Caco-2 (cell line): ENCODE measurements around the gene FOXB1. TPM values are rescaled to one million over a fixed set of nuclear protein-coding genes. Genes with fewer than 3 reads are reported as not detected.

Experiments
- BruUV-seq: library from RNA; stranded (reverse); fragments of 400-500 nt; replicated peaks from 2 replicates; lab custom pipeline; 2021; lab: Mats Ljungman, UMichigan
- CTCF ChIA-PET: fragments of 300-600 bp; sonication (Branson Sonifier 250); formaldehyde crosslinking; loops from one replicate; lab custom pipeline; 2022; ENCODE audit warnings: antibody characterized with exemption; lab: Charles Lee
- POLR2A ChIA-PET: fragments of 300-600 bp; sonication (Branson Sonifier 250); formaldehyde crosslinking; loops from one replicate; lab custom pipeline; 2022; ENCODE audit warnings: antibody characterized with exemption; lab: Charles Lee
- DNase-seq, 2 experiments: peaks; one replicate each; pipeline versions ENCODE4 v3.0.0 to v3.0.0-alpha.2; 2020 to 2022
- H3K27me3 ChIP-seq: replicated peaks from 2 replicates; pipeline ENCODE4 v1.6.0; 2011; ENCODE audit warnings: low read length; ENCODE audit not compliant: control insufficient read depth, insufficient read depth
- H3K36me3 ChIP-seq: 2 replicates; pipeline ENCODE4 v1.5.1; 2011; ENCODE audit warnings: low read length; ENCODE audit not compliant: control insufficient read depth, insufficient read depth
- H3K4me1 ChIP-seq: fragments of 250-450 bp; sonication (Bioruptor Pico); 2 replicates; pipeline ENCODE4 v1.5.1; 2020; ENCODE audit warnings: mild to moderate bottlenecking
- H3K4me3 ChIP-seq: 2 replicates; pipeline ENCODE4 v1.5.1; 2011; ENCODE audit warnings: low read depth, mild to moderate bottlenecking, control low read depth, low read length
- H3K9me3 ChIP-seq: fragments of 250-450 bp; sonication (Bioruptor Pico); 2 replicates; pipeline ENCODE4 v1.5.1; 2020; ENCODE audit warnings: mild to moderate bottlenecking, moderate library complexity
- H3K27ac Mint-ChIP-seq: one replicate; pipeline ENCODE4 v1.8.0; 2022; ENCODE audit warnings: mixed read lengths; ENCODE audit not compliant: unreplicated experiment
- H3K27me3 Mint-ChIP-seq: one replicate; pipeline ENCODE4 v1.8.0; 2022; ENCODE audit warnings: mixed read lengths; ENCODE audit not compliant: insufficient read depth, unreplicated experiment
- H3K36me3 Mint-ChIP-seq: one replicate; pipeline ENCODE4 v1.8.0; 2022; ENCODE audit warnings: mild to moderate bottlenecking, mixed read lengths; ENCODE audit not compliant: insufficient read depth, unreplicated experiment
- H3K4me1 Mint-ChIP-seq: one replicate; pipeline ENCODE4 v1.8.0; 2022; ENCODE audit warnings: low read depth, mixed read lengths; ENCODE audit not compliant: unreplicated experiment
- H3K4me3 Mint-ChIP-seq: one replicate; pipeline ENCODE4 v1.8.0; 2022; ENCODE audit warnings: mild to moderate bottlenecking, moderate library complexity, mixed read lengths; ENCODE audit not compliant: unreplicated experiment
- H3K9me3 Mint-ChIP-seq: one replicate; pipeline ENCODE4 v1.8.0; 2022; ENCODE audit warnings: mixed read lengths; ENCODE audit not compliant: unreplicated experiment
- intact Hi-C: fragments of 100-400 bp; cut with micrococcal nuclease; formaldehyde crosslinking; loops from one replicate; pipeline ENCODE4 v1.10.0; 2022; ENCODE audit not compliant: unreplicated experiment
- total RNA-seq: library from RNA; stranded (reverse); gene quantifications from 2 replicates; pipeline ENCODE4 v1.2.3, GENCODE V29; 2022
- TF ChIP-seq, protein P1 (sequence below), 2 experiments: fragments of 200-600 bp in 1 of 2; IDR thresholded peaks; 1 replicate in 1 of 2; 2 replicates in 1 of 2; pipeline versions ENCODE4 v1.5.1 to v1.8.0; 2011 to 2022; ENCODE audit warnings: antibody characterized with exemption in 1 of 2, control low read depth in 1 of 2, inconsistent platforms in 1 of 2, low read depth in 1 of 2, low read length in 1 of 2, mild to moderate bottlenecking in 1 of 2, moderate library complexity in 1 of 2; ENCODE audit not compliant: insufficient read depth in 1 of 2, severe bottlenecking in 1 of 2, unreplicated experiment in 1 of 2

FOXB1 gene
- total RNA-seq, 1 experiment from 2014 or later, result not detected

DNA sequence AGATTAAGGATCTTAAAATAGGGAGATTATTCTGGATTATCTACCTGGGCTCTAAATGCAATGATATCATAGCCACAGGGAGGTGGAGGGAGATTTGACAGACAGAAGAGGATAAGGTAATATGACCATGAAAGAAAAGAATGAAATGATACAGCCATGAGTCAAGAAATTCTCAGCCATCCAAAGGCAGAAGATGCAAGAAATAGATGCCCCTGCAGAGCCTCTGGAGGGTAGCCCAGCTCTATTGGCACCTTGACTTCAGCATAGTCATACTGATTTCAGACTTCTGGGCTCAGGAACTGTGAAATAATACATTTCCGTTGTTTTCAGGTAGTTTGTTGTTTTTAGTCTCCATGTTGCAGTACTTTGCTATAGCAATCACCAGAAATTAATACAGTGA is 31.9 kb upstream of the FOXB1 start:
- Mint-ChIP-seq H3K27me3 (peaks cover 2% of the 10 kb centered on the region), H3K4me3 (no peak overlapping the region), H3K9me3 (no peaks in the 10 kb centered on the region), H3K36me3 (no peaks in the 10 kb centered on the region), H3K4me1 (no peaks in the 10 kb centered on the region), H3K27ac (no peak overlapping the region)
- no peaks in the 10 kb centered on the region for H3K27me3 ChIP-seq
- intact Hi-C loops, result no loop called here
- TF ChIP-seq, protein P1, sequence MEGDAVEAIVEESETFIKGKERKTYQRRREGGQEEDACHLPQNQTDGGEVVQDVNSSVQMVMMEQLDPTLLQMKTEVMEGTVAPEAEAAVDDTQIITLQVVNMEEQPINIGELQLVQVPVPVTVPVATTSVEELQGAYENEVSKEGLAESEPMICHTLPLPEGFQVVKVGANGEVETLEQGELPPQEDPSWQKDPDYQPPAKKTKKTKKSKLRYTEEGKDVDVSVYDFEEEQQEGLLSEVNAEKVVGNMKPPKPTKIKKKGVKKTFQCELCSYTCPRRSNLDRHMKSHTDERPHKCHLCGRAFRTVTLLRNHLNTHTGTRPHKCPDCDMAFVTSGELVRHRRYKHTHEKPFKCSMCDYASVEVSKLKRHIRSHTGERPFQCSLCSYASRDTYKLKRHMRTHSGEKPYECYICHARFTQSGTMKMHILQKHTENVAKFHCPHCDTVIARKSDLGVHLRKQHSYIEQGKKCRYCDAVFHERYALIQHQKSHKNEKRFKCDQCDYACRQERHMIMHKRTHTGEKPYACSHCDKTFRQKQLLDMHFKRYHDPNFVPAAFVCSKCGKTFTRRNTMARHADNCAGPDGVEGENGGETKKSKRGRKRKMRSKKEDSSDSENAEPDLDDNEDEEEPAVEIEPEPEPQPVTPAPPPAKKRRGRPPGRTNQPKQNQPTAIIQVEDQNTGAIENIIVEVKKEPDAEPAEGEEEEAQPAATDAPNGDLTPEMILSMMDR (IDR thresholded peaks at IDR 0.05; ENCODE audit: insufficient read depth in 1 of 2, low read depth in 1 of 2, low read length in 1 of 2, severe bottlenecking in 1 of 2, unreplicated experiment in 1 of 2), result no peak
- CTCF ChIA-PET, result no interaction called here
- no peaks in the 10 kb centered on the region for H3K9me3 ChIP-seq
- H3K4me1 ChIP-seq, result no peaks in the 10 kb centered on the region
- no peak for DNase-seq
- POLR2A ChIA-PET, result no interaction called here
- no peak overlapping the region for H3K4me3 ChIP-seq
- BruUV-seq, result no TSS peak
- H3K36me3 ChIP-seq, result no peaks in the 10 kb centered on the region

DNA sequence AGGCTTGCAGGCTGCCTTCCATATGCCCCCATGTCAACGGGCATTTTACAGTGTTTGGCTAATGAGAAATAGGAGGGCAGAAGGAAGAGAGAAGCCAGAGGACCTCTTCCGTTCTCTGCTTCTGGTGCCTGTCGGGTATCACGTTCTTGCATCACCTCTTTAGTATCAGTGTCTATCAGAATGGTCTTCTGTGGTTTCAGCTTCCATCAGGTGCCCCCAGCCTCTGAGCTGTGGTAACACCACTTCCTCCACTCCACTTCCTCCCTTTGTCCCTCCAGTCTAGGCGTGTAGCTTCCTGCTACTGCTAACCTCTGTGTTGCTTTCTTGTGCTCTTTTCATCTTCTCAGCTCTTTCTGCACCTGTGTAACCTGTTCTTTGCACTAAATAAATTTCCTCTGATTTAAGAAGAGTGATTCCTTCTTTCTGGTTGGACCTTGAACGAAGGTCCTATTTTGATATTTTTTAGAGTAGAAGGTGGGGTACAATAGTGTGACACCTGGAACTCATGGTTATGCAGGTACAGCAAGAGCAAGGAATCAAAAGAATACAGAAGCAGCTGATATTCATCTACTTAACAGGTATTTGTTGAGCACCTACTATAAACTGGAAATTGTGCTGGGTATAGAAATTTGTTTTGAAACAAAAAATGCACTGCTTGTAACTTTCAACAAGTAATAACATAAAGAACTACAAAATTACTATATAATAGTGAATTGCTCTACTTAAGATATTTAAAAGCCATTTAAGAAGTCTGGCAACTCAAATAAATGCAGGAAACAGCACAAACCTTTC is 27.4 kb upstream of the FOXB1 start:
- ChIA-PET CTCF (no interaction called here), POLR2A (no interaction called here)
- TF ChIP-seq, protein P1 (IDR thresholded peaks at IDR 0.05; ENCODE audit: insufficient read depth in 1 of 2, low read depth in 1 of 2, low read length in 1 of 2, severe bottlenecking in 1 of 2, unreplicated experiment in 1 of 2), result no peak

DNA sequence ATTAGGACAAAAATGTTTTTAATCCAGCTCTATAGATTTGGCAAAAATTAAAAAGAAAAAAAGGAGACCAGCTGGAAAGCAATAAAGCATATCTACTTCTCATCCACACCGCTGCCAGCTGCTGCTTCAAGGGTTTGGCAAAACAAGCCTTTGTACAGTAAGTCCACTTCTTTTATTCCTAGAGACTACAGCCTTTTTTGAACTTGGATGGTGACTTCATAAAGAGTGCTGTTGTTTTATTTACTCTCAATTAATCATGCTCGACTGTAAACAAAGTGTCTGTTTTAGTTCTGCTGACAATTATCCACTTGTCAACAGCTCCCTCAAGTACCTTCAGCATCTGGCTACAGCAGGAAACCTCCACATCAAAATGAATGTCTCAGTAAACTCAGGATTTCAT is 12.3 kb upstream of the FOXB1 start:
- no peaks in the 10 kb centered on the region; the same call in 1 of the 2 replicates for H3K4me1 ChIP-seq
- ChIA-PET CTCF (no interaction called here), POLR2A (no interaction called here)
- no peak overlapping the region for H3K4me3 ChIP-seq
- BruUV-seq, result no TSS peak
- no peaks in the 10 kb centered on the region for H3K9me3 ChIP-seq
- Mint-ChIP-seq H3K4me1 (no peaks in the 10 kb centered on the region), H3K4me3 (no peak overlapping the region), H3K27me3 (peaks cover 23% of the 10 kb centered on the region), H3K27ac (no peak overlapping the region), H3K9me3 (no peaks in the 10 kb centered on the region), H3K36me3 (no peaks in the 10 kb centered on the region)
- DNase-seq, result no peak
- no peaks in the 10 kb centered on the region for H3K27me3 ChIP-seq
- no peaks in the 10 kb centered on the region for H3K36me3 ChIP-seq
- intact Hi-C loops, result no loop called here
- TF ChIP-seq, protein P1 (IDR thresholded peaks at IDR 0.05; ENCODE audit: insufficient read depth in 1 of 2, low read depth in 1 of 2, low read length in 1 of 2, severe bottlenecking in 1 of 2, unreplicated experiment in 1 of 2), result no peak

More for the DNA sequence above, 27.4 kb upstream of the FOXB1 start:
- peaks cover 8% of the 10 kb centered on the region for H3K27me3 Mint-ChIP-seq
- H3K27ac Mint-ChIP-seq, result no peak overlapping the region
- H3K4me1 Mint-ChIP-seq, result no peaks in the 10 kb centered on the region
- Histone ChIP-seq H3K4me1 (no peaks in the 10 kb centered on the region), H3K36me3 (no peaks in the 10 kb centered on the region), H3K9me3 (no peaks in the 10 kb centered on the region), H3K4me3 (no peak overlapping the region), H3K27me3 (no peaks in the 10 kb centered on the region)
- BruUV-seq, result no TSS peak
- intact Hi-C loops, result no loop called here
- no peaks in the 10 kb centered on the region for H3K36me3 Mint-ChIP-seq
- no peak overlapping the region for H3K4me3 Mint-ChIP-seq
- H3K9me3 Mint-ChIP-seq, result no peaks in the 10 kb centered on the region
- DNase-seq, result no peak
